ENCODE results near the gene NR6A1. TPM values are rescaled to one million over a fixed set of nuclear protein-coding genes. Genes with fewer than 3 reads are reported as not detected.

Gene NR6A1
- total RNA-seq, 1 donor, result 0.36 TPM

DNA sequence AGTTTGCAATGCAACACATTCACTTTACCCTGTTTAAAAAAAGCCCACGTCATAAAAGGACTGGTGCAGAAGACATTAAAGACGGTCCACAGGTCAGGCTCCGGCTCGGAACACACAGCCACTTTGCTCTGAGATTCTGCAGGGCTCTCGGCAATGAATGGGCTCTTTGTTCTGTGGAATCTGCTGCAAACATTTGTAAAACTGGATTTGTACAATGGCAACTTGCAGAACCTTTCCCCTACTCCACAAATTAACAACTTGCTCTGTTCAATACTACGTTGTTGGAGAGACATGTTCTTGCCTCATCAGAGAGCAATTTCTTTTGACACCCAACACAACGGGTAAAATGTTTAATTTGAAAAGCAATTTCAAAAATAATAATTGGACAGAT lies 250.9 kb downstream of the NR6A1 start:
- no peak for TF ChIP-seq CTCF (IDR thresholded peaks at IDR 0.05; ENCODE audit: extremely low read depth, low read depth, low read length)
- Histone ChIP-seq H2AFZ (ENCODE audit: low read length) (no peak overlapping the region), H3K79me2 (ENCODE audit: insufficient read depth, low read length) (no peaks in the 10 kb centered on the region), H3K9me3 (ENCODE audit: low read depth, low read length) (no peaks in the 10 kb centered on the region), H3K4me3 (ENCODE audit: insufficient read depth, low read length) (no peak overlapping the region), H3K4me2 (ENCODE audit: insufficient read depth, low read length) (no peak overlapping the region), H3K4me1 (ENCODE audit: insufficient read depth, low read length) (no peaks in the 10 kb centered on the region), H3K36me3 (ENCODE audit: insufficient read depth, low read length) (no peaks in the 10 kb centered on the region), H3K27ac (ENCODE audit: low read depth, low read length) (no peak overlapping the region), H4K20me1 (ENCODE audit: insufficient read depth, low read length) (no peaks in the 10 kb centered on the region), H3K27me3 (ENCODE audit: insufficient read depth, low read length) (peaks cover 38% of the 10 kb centered on the region)
- no peak for DNase-seq (ENCODE audit: insufficient read length, low spot score, missing footprints)

DNA sequence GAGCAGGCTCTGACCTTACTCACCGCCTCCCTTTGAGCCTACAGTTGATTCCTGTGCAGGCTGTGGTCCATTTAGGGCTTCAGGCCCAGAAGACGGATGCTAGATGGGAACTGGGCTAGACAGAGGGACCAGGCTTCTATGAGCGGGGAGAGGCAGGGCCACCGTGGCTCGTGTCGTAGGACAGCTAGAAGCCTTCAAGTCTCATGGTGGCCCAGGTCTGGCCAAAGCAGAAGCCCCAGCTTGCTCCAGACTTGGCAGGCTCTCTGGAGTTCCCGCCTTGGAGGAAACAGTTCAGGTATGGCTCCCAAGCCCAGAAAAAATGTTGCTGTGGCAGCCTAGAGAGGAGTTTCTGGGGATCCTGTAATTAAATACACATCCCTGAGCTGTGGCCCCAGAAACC lies 253.0 kb downstream of the NR6A1 start:
- TF ChIP-seq CTCF (IDR thresholded peaks at IDR 0.05; ENCODE audit: extremely low read depth, low read depth, low read length), result no peak
- H3K4me2 ChIP-seq (ENCODE audit: insufficient read depth, low read length), result no peak overlapping the region
- no peaks in the 10 kb centered on the region for H3K4me1 ChIP-seq (ENCODE audit: insufficient read depth, low read length)
- no peak overlapping the region for H3K4me3 ChIP-seq (ENCODE audit: insufficient read depth, low read length)
- no peaks in the 10 kb centered on the region for H4K20me1 ChIP-seq (ENCODE audit: insufficient read depth, low read length)
- no peak overlapping the region for H2AFZ ChIP-seq (ENCODE audit: low read length)
- no peaks in the 10 kb centered on the region for H3K36me3 ChIP-seq (ENCODE audit: insufficient read depth, low read length)
- no peaks in the 10 kb centered on the region for H3K9me3 ChIP-seq (ENCODE audit: low read depth, low read length)
- no peak for DNase-seq (ENCODE audit: insufficient read length, low spot score, missing footprints)
- H3K27ac ChIP-seq (ENCODE audit: low read depth, low read length), result no peak overlapping the region
- peaks cover 46% of the 10 kb centered on the region for H3K27me3 ChIP-seq (ENCODE audit: insufficient read depth, low read length)
- H3K79me2 ChIP-seq (ENCODE audit: insufficient read depth, low read length), result no peaks in the 10 kb centered on the region

DNA sequence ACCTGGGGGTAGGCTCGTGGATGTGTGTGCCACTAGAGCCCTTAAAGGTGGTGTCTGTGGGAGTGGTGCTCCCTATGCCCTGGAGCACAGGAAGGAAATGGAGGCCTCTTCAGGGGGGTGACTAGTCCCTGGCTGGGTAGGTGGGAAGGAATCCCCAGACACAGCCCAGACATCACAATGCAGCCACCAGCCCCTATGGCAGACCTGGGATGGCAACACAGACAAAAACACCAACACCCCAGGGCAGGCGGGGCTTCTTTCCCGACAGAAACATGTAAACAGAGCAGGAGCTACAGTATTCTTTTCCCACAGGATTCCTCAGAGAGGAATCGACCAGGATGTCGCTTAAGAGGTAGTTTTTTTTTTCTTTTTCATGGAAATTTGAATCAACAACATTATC lies 253.5 kb downstream of the NR6A1 start:
- Histone ChIP-seq H3K4me2 (ENCODE audit: insufficient read depth, low read length) (no peak overlapping the region), H3K4me3 (ENCODE audit: insufficient read depth, low read length) (no peak overlapping the region), H4K20me1 (ENCODE audit: insufficient read depth, low read length) (no peaks in the 10 kb centered on the region), H2AFZ (ENCODE audit: low read length) (no peak overlapping the region), H3K36me3 (ENCODE audit: insufficient read depth, low read length) (no peaks in the 10 kb centered on the region), H3K27ac (ENCODE audit: low read depth, low read length) (no peak overlapping the region), H3K9me3 (ENCODE audit: low read depth, low read length) (no peaks in the 10 kb centered on the region), H3K4me1 (ENCODE audit: insufficient read depth, low read length) (no peaks in the 10 kb centered on the region), H3K27me3 (ENCODE audit: insufficient read depth, low read length) (peaks cover 46% of the 10 kb centered on the region), H3K79me2 (ENCODE audit: insufficient read depth, low read length) (no peaks in the 10 kb centered on the region)
- no peak for DNase-seq (ENCODE audit: insufficient read length, low spot score, missing footprints)
- no peak for TF ChIP-seq CTCF (IDR thresholded peaks at IDR 0.05; ENCODE audit: extremely low read depth, low read depth, low read length)

DNA sequence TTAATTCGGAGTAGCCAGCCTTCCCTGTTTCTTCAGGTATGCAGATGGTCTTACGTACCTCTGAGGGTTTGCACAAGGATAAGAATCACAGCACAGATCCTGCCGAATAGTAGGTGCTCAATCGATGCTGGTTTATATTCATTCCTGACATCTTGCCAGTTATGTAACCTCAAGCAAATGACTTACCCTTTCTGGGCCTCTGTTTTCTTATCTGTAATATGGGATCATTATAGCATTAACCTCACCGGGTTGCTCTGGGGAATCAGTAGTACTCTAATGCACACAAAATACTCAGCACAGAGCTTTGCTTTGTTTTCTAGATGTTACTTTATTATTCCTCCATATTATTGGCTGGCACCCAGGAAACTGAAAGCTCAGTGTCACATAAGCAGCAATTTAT lies 256.2 kb downstream of the NR6A1 start:
- no peak overlapping the region for H2AFZ ChIP-seq (ENCODE audit: low read length)
- H3K79me2 ChIP-seq (ENCODE audit: insufficient read depth, low read length), result no peaks in the 10 kb centered on the region
- no peak overlapping the region for H3K4me3 ChIP-seq (ENCODE audit: insufficient read depth, low read length)
- H3K36me3 ChIP-seq (ENCODE audit: insufficient read depth, low read length), result no peaks in the 10 kb centered on the region
- H4K20me1 ChIP-seq (ENCODE audit: insufficient read depth, low read length), result no peaks in the 10 kb centered on the region
- no peak for DNase-seq (ENCODE audit: insufficient read length, low spot score, missing footprints)
- H3K4me2 ChIP-seq (ENCODE audit: insufficient read depth, low read length), result no peak overlapping the region
- H3K27ac ChIP-seq (ENCODE audit: low read depth, low read length), result no peak overlapping the region
- H3K9me3 ChIP-seq (ENCODE audit: low read depth, low read length), result no peaks in the 10 kb centered on the region
- no peaks in the 10 kb centered on the region for H3K4me1 ChIP-seq (ENCODE audit: insufficient read depth, low read length)
- TF ChIP-seq CTCF (IDR thresholded peaks at IDR 0.05; ENCODE audit: extremely low read depth, low read depth, low read length), result no peak
- peaks cover 25% of the 10 kb centered on the region for H3K27me3 ChIP-seq (ENCODE audit: insufficient read depth, low read length)

All from osteoblast (primary cell).